H1 (cell line): ENCODE data around the gene NALF2. TPM values are rescaled to one million over a fixed set of nuclear protein-coding genes. Genes with fewer than 3 reads are reported as not detected.

Experiments used
- CTCF ChIA-PET: fragments of 300-600 bp; sonication (Branson Sonifier 250); formaldehyde crosslinking; loops from one replicate; lab custom pipeline; 2021; ENCODE audit not compliant: partially characterized antibody; lab: Charles Lee
- POLR2A ChIA-PET: fragments of 300-600 bp; sonication (Branson Sonifier 250); formaldehyde crosslinking; loops from one replicate; lab custom pipeline; 2021; ENCODE audit warnings: inconsistent platforms; ENCODE audit not compliant: partially characterized antibody; lab: Charles Lee
- DNase-seq, 2 experiments: peaks; one replicate each; pipeline versions ENCODE4 v3.0.0 to v3.0.0-alpha.2; 2010 to 2022; ENCODE audit warnings: low spot score in 2 of 2, low read depth in 1 of 2, mixed read lengths in 1 of 2
- FAIRE-seq: peaks from 2 replicates; lab custom pipeline; 2011; peaks lifted over from hg19 to GRCh38; lab: Jason Lieb, UNC
- H2AFZ ChIP-seq: 2 replicates; pipeline ENCODE4 v1.8.1; 2012; ENCODE audit warnings: low read length, inconsistent platforms
- H2AK5ac ChIP-seq: 2 replicates; pipeline ENCODE4 v1.6.1; 2013; ENCODE audit warnings: low read depth, low read length
- H2BK120ac ChIP-seq: replicated peaks from 2 replicates; pipeline ENCODE3; 2013; ENCODE audit warnings: low read depth, low read length, inconsistent platforms
- H2BK12ac ChIP-seq: 2 replicates; pipeline ENCODE4 v1.6.1; 2013; ENCODE audit warnings: low read depth, low read length
- H2BK15ac ChIP-seq: 2 replicates; pipeline ENCODE4 v1.6.1; 2013; ENCODE audit warnings: low read length
- H2BK20ac ChIP-seq: 2 replicates; pipeline ENCODE4 v1.6.1; 2013; ENCODE audit warnings: low read length
- H2BK5ac ChIP-seq: 2 replicates; pipeline ENCODE4 v1.6.1; 2013; ENCODE audit warnings: low read depth, low read length
- H3K14ac ChIP-seq: 2 replicates; pipeline ENCODE4 v1.6.1; 2013; ENCODE audit warnings: inconsistent platforms; ENCODE audit not compliant: insufficient read length
- H3K18ac ChIP-seq: 2 replicates; pipeline ENCODE4 v1.6.1; 2013; ENCODE audit warnings: low read length; ENCODE audit errors: extremely low read depth
- H3K23ac ChIP-seq: 2 replicates; pipeline ENCODE4 v1.6.1; 2013; ENCODE audit warnings: inconsistent platforms; ENCODE audit not compliant: insufficient read length
- H3K23me2 ChIP-seq: 2 replicates; pipeline ENCODE4 v1.6.1; 2013; ENCODE audit warnings: low read depth, low read length
- H3K27ac ChIP-seq: 2 replicates; pipeline ENCODE4 v1.6.1; 2011; ENCODE audit warnings: low read depth, low read length, inconsistent platforms
- H3K27me3 ChIP-seq, 4 experiments: replicated peaks in 1 of 4; 1 replicate in 1 of 4; 2 replicates in 3 of 4; pipeline versions ENCODE4 v1.6.1 to v1.8.1; 2011 to 2013; ENCODE audit warnings: low read length in 3 of 4, mild to moderate bottlenecking in 3 of 4, inconsistent platforms in 2 of 4, mixed read lengths in 2 of 4, moderate library complexity in 1 of 4; ENCODE audit not compliant: control insufficient read depth in 3 of 4, insufficient read depth in 3 of 4; ENCODE audit errors: extremely low read depth in 1 of 4
- H3K36me3 ChIP-seq, 4 experiments: 2 replicates each; pipeline versions ENCODE4 v1.6.1 to v1.8.1; 2011 to 2013; ENCODE audit warnings: mild to moderate bottlenecking in 4 of 4, low read length in 3 of 4, moderate library complexity in 2 of 4, control low read depth in 1 of 4, inconsistent platforms in 1 of 4; ENCODE audit not compliant: insufficient read depth in 4 of 4, control insufficient read depth in 2 of 4
- H3K4ac ChIP-seq: replicated peaks from 2 replicates; pipeline ENCODE3; 2013; ENCODE audit warnings: low read length, low read depth, mixed read lengths, inconsistent platforms; ENCODE audit not compliant: insufficient read length
- H3K4me1 ChIP-seq, 4 experiments: replicated peaks in 1 of 4; 1 replicate in 1 of 4; 2 replicates in 3 of 4; pipeline versions ENCODE4 v1.6.1 to v1.8.1; 2011 to 2013; ENCODE audit warnings: low read length in 3 of 4, inconsistent platforms in 2 of 4, mixed read lengths in 1 of 4; ENCODE audit not compliant: insufficient read depth in 4 of 4, control insufficient read depth in 3 of 4
- H3K4me2 ChIP-seq, 2 experiments: 2 replicates each; pipeline versions ENCODE4 v1.6.1 to v1.8.1; 2011 to 2013; ENCODE audit warnings: low read depth in 2 of 2, low read length in 2 of 2, control low read depth in 1 of 2, inconsistent platforms in 1 of 2, mild to moderate bottlenecking in 1 of 2; ENCODE audit not compliant: insufficient read depth in 1 of 2
- H3K4me3 ChIP-seq, 4 experiments: fragments of 200-600, 300-600 bp in 1 of 4; sonication (generic), shearing (Covaris generic), sonication (Bioruptor Twin) in 1 of 4; 2 replicates each; pipeline versions ENCODE4 v1.5.1 to v1.8.1; 2011 to 2016; ENCODE audit warnings: low read length in 4 of 4, low read depth in 3 of 4, control low read depth in 2 of 4, inconsistent platforms in 2 of 4, mild to moderate bottlenecking in 2 of 4, mixed read lengths in 1 of 4, moderate library complexity in 1 of 4; ENCODE audit not compliant: insufficient read depth in 2 of 4; ENCODE audit errors: extremely low read depth in 1 of 4
- H3K56ac ChIP-seq: replicated peaks from 2 replicates; pipeline ENCODE3; 2013; ENCODE audit warnings: low read depth, mild to moderate bottlenecking, mixed read lengths, low read length, inconsistent platforms; ENCODE audit not compliant: insufficient read length
- H3K79me1 ChIP-seq: 2 replicates; pipeline ENCODE4 v1.6.1; 2013; ENCODE audit warnings: low read depth, low read length, control low read depth
- H3K79me2 ChIP-seq, 2 experiments: 2 replicates each; pipeline versions ENCODE4 v1.6.1 to v1.8.1; 2012 to 2013; ENCODE audit warnings: low read length in 2 of 2, mild to moderate bottlenecking in 2 of 2, inconsistent platforms in 1 of 2; ENCODE audit not compliant: insufficient read depth in 2 of 2, control insufficient read depth in 1 of 2
- H3K9ac ChIP-seq, 4 experiments: replicated peaks in 1 of 4; 1 replicate in 1 of 4; 2 replicates in 3 of 4; pipeline versions ENCODE4 v1.6.1 to v1.8.1; 2011 to 2013; ENCODE audit warnings: low read depth in 3 of 4, low read length in 3 of 4, control low read depth in 2 of 4, mild to moderate bottlenecking in 2 of 4, moderate library complexity in 2 of 4, inconsistent platforms in 1 of 4; ENCODE audit errors: extremely low read depth in 1 of 4
- H3K9me3 ChIP-seq, 2 experiments: 2 replicates each; pipeline versions ENCODE4 v1.6.1 to v1.8.1; 2012 to 2013; ENCODE audit warnings: mild to moderate bottlenecking in 2 of 2, moderate library complexity in 2 of 2, control low read depth in 1 of 2, inconsistent platforms in 1 of 2, low read depth in 1 of 2, low read length in 1 of 2, mixed read lengths in 1 of 2; ENCODE audit not compliant: insufficient read depth in 2 of 2
- H4K20me1 ChIP-seq, 2 experiments: replicated peaks in 1 of 2; 2 replicates each; pipeline versions ENCODE3 to v1.8.1; 2011 to 2013; ENCODE audit warnings: inconsistent platforms in 2 of 2, low read length in 2 of 2, mild to moderate bottlenecking in 1 of 2; ENCODE audit not compliant: insufficient read depth in 2 of 2, control insufficient read depth in 1 of 2
- H4K5ac ChIP-seq: 2 replicates; pipeline ENCODE4 v1.6.1; 2013; ENCODE audit warnings: low read length, low read depth, mixed read lengths, inconsistent platforms; ENCODE audit not compliant: insufficient read length
- H4K8ac ChIP-seq: 2 replicates; pipeline ENCODE4 v1.8.0; 2013; ENCODE audit warnings: mild to moderate bottlenecking, moderate library complexity, low read length, inconsistent platforms; ENCODE audit not compliant: insufficient read depth; ENCODE audit errors: extremely low read depth
- H4K91ac ChIP-seq: replicated peaks from 2 replicates; pipeline ENCODE3; 2013; ENCODE audit warnings: low read length, mixed read lengths, inconsistent platforms; ENCODE audit not compliant: insufficient read length
- CBX8 ChIP-seq: fragments of 300-800, 300-1000 bp; sonication (generic); IDR thresholded peaks from 2 replicates; pipeline ENCODE4 v1.7.1; 2016; ENCODE audit warnings: low read depth, low read length, borderline replicate concordance
- CHD2 ChIP-seq: IDR thresholded peaks from 2 replicates; pipeline ENCODE4 v1.6.1; 2012; ENCODE audit warnings: low read length, improper control_type of control experiment
- E2F6 ChIP-seq: IDR thresholded peaks from 2 replicates; pipeline ENCODE4 v1.6.1; 2012; ENCODE audit warnings: inconsistent platforms
- GABPA ChIP-seq: IDR thresholded peaks from 2 replicates; pipeline ENCODE4 v1.6.1; 2011; ENCODE audit warnings: mild to moderate bottlenecking, low read length, moderate library complexity, borderline replicate concordance; ENCODE audit not compliant: insufficient read depth
- MAFK ChIP-seq: IDR thresholded peaks from 2 replicates; pipeline ENCODE4 v1.6.1; 2012; ENCODE audit warnings: low read depth, mild to moderate bottlenecking, improper control_type of control experiment, low read length
- POLR2AphosphoS5 ChIP-seq: IDR thresholded peaks from 2 replicates; pipeline ENCODE4 v1.6.1; 2011; ENCODE audit warnings: low read depth, low read length
- RFX5 ChIP-seq: IDR thresholded peaks from 2 replicates; pipeline ENCODE4 v1.6.1; 2011; ENCODE audit warnings: low read depth, low read length, improper control_type of control experiment, borderline replicate concordance
- SP2 ChIP-seq: IDR thresholded peaks from 2 replicates; pipeline ENCODE4 v1.6.1; 2012; ENCODE audit warnings: mild to moderate bottlenecking, low read length, inconsistent platforms
- TAF7 ChIP-seq: optimal IDR thresholded peaks from 2 replicates; pipeline ENCODE3; 2011; ENCODE audit warnings: low read depth, mild to moderate bottlenecking, inconsistent platforms, low read length, moderate library complexity, borderline replicate concordance
- TEAD4 ChIP-seq: IDR thresholded peaks from 2 replicates; pipeline ENCODE4 v1.6.1; 2012; ENCODE audit warnings: low read depth, low read length, inconsistent platforms, mixed read lengths
- WGBS, 2 experiments: shearing (Covaris generic) in 1 of 2; methylation state at CpG; one replicate each; pipeline versions ENCODE4 v1.1.6 to v1.1.7; 2013 to 2015; ENCODE audit warnings: low lambda C conversion rate in 2 of 2, mixed read lengths in 2 of 2, inconsistent platforms in 1 of 2, low coverage in 1 of 2, missing lambda C conversion rate in 1 of 2; ENCODE audit not compliant: insufficient replicate concordance in 2 of 2, insufficient coverage in 1 of 2, insufficient read length in 1 of 2; ENCODE audit errors: extremely low coverage in 1 of 2, missing lambda C conversion rate in 1 of 2; 5-methylcytosine and 5-hydroxymethylcytosine counted together
- polyA plus RNA-seq, 7 experiments: library from polyadenylated mRNA; depleted of rRNA in 3 of 7; stranded (reverse) in 5 of 7; unstranded in 2 of 7; fragments of >200 nt in 5 of 7; fragments of 200-250 nt in 2 of 7; gene quantifications; 1 replicate in 5 of 7; 2 replicates in 1 of 7; 4 replicates in 1 of 7; pipeline versions ENCODE4 v1.2.1 to v1.2.3, GENCODE V29; 2011 to 2013; ENCODE audit warnings: missing spikeins in 2 of 7, mixed read lengths in 2 of 7
- total RNA-seq: library from RNA; stranded (reverse); fragmentation: NEBNext Ultra II Directional; extraction: Animal tissue kit (Norgen Biotek cat#: 25700); gene quantifications from 2 replicates; pipeline ENCODE4 v1.2.1, GENCODE V29; 2021

NALF2 gene
- total and polyA plus RNA-seq, 2 of the 8 experiments (the other 6 are each of a cell fraction or from before 2014, with no cell fraction given), result 7.5 to 15.6 TPM

- H2BK20ac ChIP-seq, result no peak overlapping the region
- H2BK120ac ChIP-seq, result no peak overlapping the region
- TF ChIP-seq CHD2 (no peak), RFX5 (no peak), E2F6 (no peak), GABPA (no peak), MAFK (no peak), TEAD4 (no peak), CBX8 (no peak), POLR2AphosphoS5 (no peak), SP2 (no peak), TAF7 (no peak)
- peak overlapping the region; percentile 73 to 96 for H3K4me2 ChIP-seq
- peaks cover 0 to 12% of the 10 kb centered on the region in 2 experiments; a peak in 1 of 4 replicates for H3K79me2 ChIP-seq
- H3K56ac ChIP-seq, result no peak overlapping the region
- no peak overlapping the region for H3K4ac ChIP-seq
- 66% methylated on average over 7 of the region's 15 CpGs; no CpG with 5 or more reads in 1 of the 2 experiments for WGBS, 2 experiments
- no peak overlapping the region for H2BK12ac ChIP-seq
- H3K14ac ChIP-seq, result no peak overlapping the region
- no peak overlapping the region for H2BK15ac ChIP-seq
- H3K18ac ChIP-seq, result no peak overlapping the region
- H4K5ac ChIP-seq, result no peak overlapping the region
- 0 out of 8 replicates have a peak, but pooled peaks cover 0 to 4% (median 0%) of the 10 kb centered on the region in 4 experiments for H3K36me3 ChIP-seq
- DNase-seq (no peak), FAIRE-seq (no peak)
- H2BK5ac ChIP-seq, result no peak overlapping the region
- H3K79me1 ChIP-seq, result no peaks in the 10 kb centered on the region
- POLR2A ChIA-PET, result no interaction called here
- peaks cover 0 to 13% (median 5%) of the 10 kb centered on the region in 4 experiments; a peak in 6 of 7 replicates for H3K27me3 ChIP-seq
- no peak overlapping the region for H4K8ac ChIP-seq
- H3K27ac ChIP-seq, result no peak overlapping the region
- no peak overlapping the region for H4K91ac ChIP-seq
- H3K4me1 ChIP-seq, result peaks cover 0 to 12% (median 4%) of the 10 kb centered on the region in 4 experiments; a peak in 6 of 7 replicates
- H3K23me2 ChIP-seq, result peaks cover 8% of the 10 kb centered on the region; the same call in 1 of the 2 replicates
- CTCF ChIA-PET, result interaction anchor here (0.6 to 2.1 kb wide), 4 partner anchors 14 to 729 kb away, joined by 3 to 5 read pairs (median 3); no protein-coding TSS in a partner anchor
- H3K9ac ChIP-seq, result no peak overlapping the region
- peak overlapping the region in 3 of 4 experiments; percentile 40 to 79 (median 42); a peak in 5 of 8 replicates for H3K4me3 ChIP-seq
- H4K20me1 ChIP-seq, result peaks cover 9 to 23% of the 10 kb centered on the region in 2 experiments
- no peaks in the 10 kb centered on the region for H3K9me3 ChIP-seq
- H3K23ac ChIP-seq, result no peak overlapping the region
- H2AK5ac ChIP-seq, result no peak overlapping the region
- no peak overlapping the region for H2AFZ ChIP-seq
These were observed 2.7 kb downstream of the NALF2 start for GRCh38 chrX:69506617-69507499.
